Mucosa of gallbladder (tissue), 1 donor: ENCODE results near the gene CHRNE. TPM values are rescaled to one million over a fixed set of nuclear protein-coding genes. Genes with fewer than 3 reads are reported as not detected.
"Not testable (repeated sequence)": the region's sequence is repeated elsewhere in the genome, so short reads cannot be mapped to it uniquely, and the experiment has no call there.

Experiments used
- DNase-seq: peaks from one replicate; pipeline ENCODE4 v3.0.0-alpha.2; 2020; ENCODE audit warnings: low spot score
- total RNA-seq: library from RNA; stranded (reverse); gene quantifications from one replicate; pipeline ENCODE4 v1.2.1, GENCODE V29; 2021
- donor health status: DM: no; HTN: no; CAD: no.

Gene CHRNE
- total RNA-seq, 1 donor from 2014 or later, result 9.4 TPM

DNA sequence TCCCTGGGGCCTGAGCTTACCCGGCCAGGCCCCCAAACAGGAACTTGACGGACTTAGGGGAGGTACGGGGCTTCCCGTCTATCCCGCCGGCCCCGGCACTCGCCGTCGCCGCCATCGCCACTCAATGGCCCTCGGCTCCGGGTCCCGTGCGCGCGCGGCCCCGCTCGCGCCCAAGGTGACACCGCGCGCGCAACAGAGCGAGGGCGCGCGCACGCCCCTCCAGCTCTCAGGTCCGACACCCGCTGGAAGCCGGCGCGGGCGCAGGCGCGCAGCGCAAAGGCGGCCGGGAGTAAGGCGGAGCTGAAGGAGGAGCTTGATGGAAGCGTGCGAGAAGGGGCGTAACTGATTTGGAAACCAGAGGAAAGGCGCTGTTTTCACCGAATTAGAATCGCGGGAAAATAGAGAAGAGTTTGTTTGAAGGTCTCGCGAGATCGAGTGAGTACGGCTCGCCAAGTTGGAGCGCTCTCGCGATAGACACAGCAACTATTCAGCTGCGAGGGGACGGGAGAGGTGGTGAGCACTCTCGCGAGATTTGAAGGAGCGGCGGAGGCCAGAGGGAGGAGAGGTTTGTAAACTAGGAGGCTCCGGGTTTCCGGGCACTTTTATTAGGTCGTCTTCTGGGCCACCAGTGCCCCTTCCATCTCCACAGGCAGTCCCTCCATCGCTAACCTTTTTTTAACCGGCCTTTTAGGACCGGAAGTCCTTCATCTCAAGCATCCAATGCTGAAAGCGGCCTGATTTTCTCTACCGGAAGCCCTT lies 37.1 kb upstream of the CHRNE start, which contains the start of the genes RNF167 and SLC25A11:
Gene RNF167 (plus strand): TSS at position 473 of the 759 bp plus-strand sequence. CDS start 642 bp downstream, outside the sequence.
Gene SLC25A11 (minus strand): TSS at position 251 of the 759 bp plus-strand sequence. CDS start 136 bp downstream, at position 115.
- peak; percentile 97 for DNase-seq

GRCh38 chr17:4939546-4939795 lies 36.6 kb upstream of the CHRNE start:
- DNase-seq, result no peak

DNA sequence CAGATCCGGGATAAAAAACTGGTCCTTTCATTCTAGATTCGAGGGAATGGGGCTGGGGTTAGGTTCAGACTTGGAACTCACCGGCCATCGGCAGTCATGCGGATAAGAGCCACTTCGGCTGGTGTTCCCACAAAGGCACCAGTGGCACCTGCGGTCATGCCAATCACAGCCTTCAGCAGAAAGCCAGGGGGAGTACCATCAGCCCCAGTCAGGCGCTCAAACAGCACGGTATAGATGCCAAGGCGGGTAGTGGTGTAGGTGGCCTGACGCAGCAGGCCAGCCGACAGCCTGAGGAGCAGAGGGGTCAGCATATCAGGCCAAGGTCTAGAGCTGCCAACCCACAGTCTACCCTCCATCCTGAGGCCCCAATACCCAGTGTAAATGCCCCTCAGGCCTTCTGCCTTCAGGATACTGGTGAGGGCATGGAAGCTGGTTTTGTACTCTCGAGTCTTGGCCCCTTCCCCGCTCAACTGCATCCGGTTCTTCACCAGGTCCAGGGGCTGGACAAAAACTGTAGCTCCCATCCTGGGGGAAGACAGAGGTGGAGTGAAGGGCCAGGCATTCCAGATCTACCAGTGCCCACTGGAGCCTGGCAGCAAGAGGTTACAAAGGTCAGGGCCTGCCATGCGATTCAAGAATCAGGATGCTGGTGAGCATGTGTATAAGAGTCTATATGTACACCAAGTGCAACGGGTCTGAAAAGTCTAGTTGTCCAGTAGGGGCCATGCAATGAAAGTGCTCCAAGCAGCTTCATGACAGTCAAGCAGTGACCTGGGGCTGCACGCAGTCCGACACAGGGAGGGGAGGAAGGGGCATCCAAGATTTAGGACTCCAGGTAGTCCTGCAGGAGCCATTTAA lies 36.0 kb upstream of the CHRNE start:
- DNase-seq, result no peak

GRCh38 chr17:4938069-4938491 lies 35.2 kb upstream of the CHRNE start:
- DNase-seq, result no peak

DNA sequence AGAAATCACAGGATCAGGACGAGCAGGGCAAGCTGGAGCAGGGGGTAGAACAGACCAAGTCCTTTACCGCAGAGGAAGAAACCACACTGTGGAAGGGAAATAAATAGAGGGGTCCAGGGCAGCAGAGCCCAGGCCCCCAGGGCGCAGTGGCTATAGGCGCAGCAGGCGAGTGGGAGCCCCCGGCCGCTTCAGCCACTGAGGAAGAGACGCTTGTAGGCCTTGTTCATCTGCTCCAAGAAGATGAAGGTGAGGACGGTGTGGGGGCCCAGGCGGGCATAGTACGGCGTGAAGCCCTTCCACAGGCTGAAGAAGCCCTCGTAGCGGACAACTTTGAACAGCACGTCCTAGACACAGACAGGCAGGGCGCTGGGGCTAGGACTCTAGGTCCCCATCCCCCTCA lies 34.7 kb upstream of the CHRNE start:
- no peak for DNase-seq

GRCh38 chr17:4936436-4936835 lies 33.5 kb upstream of the CHRNE start:
- DNase-seq, result no peak

- no peak for DNase-seq
These were observed 32.8 kb upstream of the CHRNE start for GRCh38 chr17:4935650-4936049.

DNA sequence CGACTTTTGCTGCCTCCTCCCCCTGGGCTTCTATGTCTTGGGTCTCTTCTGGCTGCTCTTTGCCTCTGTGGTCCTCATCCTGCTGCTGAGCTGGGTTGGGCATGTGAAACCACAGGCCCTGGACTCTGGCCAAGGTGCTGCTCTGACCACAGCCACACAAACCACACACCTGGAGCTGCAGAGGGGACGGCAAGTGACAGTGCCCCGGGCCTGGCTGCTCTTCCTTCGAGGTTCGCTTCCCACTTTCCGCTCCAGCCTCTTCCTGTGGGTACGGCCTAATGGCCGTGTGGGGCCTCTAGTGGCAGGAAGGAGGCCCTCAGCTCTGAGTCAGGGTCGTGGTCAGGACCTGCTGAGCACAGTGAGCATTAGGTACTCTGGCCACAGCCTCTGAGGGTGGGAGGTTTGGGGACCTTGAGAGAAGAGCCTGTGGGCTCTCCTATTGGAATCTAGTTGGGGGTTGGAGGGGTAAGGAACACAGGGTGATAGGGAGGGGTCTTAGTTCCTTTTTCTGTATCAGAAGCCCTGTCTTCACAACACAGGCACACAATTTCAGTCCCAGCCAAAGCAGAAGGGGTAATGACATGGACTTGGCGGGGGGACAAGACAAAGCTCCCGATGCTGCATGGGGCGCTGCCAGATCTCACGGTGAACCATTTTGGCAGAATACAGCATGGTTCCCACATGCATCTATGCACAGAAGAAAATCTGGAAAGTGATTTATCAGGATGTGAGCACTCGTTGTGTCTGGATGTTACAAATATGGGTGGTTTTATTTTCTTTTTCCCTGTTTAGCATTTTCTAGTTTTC lies 31.5 kb upstream of the CHRNE start:
- no peak for DNase-seq

DNA sequence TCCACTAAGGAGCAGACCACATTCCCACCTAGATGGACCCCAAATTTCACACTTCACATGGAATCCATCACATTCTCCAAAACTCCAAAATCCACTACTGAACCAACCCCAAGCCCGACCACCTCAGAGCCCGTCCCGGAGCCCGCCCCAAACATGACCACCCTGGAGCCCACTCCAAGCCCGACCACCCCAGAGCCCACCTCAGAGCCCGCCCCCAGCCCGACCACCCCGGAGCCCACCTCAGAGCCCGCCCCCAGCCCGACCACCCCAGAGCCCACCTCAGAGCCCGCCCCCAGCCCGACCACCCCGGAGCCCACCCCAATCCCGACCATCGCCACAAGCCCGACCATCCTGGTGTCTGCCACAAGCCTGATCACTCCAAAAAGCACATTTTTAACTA lies 30.7 kb upstream of the CHRNE start:
- DNase-seq, result no peak

DNA sequence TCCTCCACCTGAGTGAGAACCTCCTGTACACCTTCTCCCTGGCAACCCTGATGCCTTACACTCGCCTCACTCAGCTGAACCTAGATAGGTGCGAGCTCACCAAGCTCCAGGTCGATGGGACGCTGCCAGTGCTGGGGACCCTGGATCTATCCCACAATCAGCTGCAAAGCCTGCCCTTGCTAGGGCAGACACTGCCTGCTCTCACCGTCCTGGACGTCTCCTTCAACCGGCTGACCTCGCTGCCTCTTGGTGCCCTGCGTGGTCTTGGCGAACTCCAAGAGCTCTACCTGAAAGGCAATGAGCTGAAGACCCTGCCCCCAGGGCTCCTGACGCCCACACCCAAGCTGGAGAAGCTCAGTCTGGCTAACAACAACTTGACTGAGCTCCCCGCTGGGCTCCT lies 29.9 kb upstream of the CHRNE start:
- DNase-seq, result no peak

- no peak for DNase-seq
These were observed 29.1 kb upstream of the CHRNE start, which contains the start of gene GP1BA for GRCh38 chr17:4931963-4932362. Gene GP1BA (plus strand): TSS chr17:4932277. CDS start chr17:4932605, 328 bp downstream.

DNA sequence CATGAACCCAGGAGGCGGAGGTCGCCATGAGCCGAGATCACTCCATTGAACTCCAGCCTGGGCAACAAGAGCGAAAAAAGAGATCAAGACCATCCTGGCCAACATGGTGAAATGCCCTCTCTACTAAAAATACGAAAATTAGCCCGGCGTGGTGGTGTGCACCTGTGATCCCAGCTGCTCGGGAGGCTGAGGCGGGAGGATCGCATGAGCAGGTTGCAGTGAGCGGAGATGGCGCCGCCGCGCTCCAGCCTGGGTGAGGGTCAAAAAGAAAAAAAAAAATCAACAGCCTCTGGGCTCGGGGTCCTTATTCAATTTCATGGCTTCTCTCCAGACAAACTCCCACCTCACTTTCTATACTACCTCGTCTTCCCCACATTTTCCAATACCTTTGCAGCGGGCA lies 26.0 kb upstream of the CHRNE start:
- DNase-seq, result no peak

DNA sequence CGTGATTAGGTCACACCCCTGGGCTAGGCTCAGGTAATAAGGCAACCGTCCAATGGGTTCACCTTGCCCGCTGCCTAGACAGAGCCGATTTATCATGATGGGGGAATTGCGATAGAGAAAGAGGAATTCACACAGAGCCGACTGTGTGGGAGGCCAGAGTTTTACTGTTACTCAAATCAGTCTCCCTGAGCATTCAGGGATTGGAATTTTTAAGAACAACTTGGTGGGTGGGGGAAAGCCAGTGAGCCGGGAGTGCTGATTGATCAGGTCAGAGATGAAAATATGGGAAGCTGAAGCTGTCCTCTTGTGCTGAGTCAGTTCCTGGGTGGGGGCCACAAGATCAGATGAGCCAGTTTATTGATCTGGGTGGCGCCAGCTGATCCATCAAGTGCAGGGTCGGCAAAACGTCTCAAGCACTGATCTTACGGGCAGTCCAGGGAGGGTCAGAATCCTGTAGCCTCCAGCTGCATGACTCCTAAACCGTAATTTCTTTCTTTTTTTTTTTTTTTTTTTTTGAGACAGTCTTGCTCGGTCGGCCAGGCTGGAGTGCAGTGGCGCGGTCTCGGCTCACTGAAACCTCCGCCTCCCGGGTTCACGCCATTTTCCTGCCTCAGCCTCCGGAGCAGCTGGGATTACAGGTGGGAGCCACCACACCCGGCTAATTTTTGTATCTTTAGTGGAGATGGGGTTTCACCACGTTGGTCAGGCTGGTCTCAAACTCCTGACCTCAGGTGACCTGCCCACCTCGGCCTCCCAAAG lies 23.9 kb upstream of the CHRNE start:
- not testable (repeated sequence) for DNase-seq

DNA sequence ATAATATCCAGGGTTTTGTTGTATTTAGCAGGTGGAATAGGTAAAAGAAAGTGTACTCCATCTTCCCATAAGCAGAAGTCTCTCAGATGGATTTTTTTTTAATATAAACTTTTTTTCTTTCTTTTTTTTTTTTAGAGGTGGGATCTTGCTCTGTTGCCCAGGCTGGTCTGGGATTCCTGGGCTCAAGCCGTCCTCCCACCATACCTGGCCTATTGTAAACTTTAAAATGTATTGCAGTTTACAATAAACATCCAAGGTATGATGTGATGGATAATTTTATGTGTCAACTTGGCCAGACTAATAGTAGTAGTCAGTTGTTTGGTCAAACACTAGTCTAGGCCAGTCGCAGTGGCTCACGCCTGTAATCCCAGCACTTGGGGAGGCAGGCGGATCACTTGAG lies 18.4 kb upstream of the CHRNE start:
- DNase-seq, result no peak

- no peak for DNase-seq
These were observed 17.6 kb upstream of the CHRNE start for GRCh38 chr17:4920351-4921048.

GRCh38 chr17:4919511-4920047 lies 16.7 kb upstream of the CHRNE start:
- no peak for DNase-seq

GRCh38 chr17:4914551-4914950 lies 11.7 kb upstream of the CHRNE start:
- DNase-seq, result not testable (repeated sequence)

DNA sequence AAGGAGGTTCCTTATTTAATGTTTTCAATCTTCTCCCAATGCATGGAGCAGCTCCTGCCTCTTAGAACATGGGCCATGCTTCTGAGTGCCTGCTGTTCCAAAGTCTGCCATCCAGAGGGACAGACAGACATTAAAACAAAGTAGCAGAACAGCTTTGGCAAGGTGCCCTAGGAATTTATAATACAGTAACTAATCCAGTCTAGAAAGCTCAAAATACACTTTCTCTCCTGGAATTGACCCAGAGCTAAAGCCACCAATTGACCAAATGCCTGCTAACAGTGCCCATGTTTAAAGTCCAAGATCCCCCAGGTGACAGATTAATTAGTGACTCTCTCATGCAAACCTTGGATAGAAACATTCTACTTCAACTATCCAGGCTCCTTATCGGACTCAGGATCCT lies 11.1 kb upstream of the CHRNE start:
- DNase-seq, result no peak

GRCh38 chr17:4908711-4909496 lies 6.0 kb upstream of the CHRNE start:
- DNase-seq, result peak; percentile 91

- DNase-seq, result no peak
These were observed 5.4 kb upstream of the CHRNE start for GRCh38 chr17:4908301-4908700.
